ENCODE data around the gene PADI1.

The PADI1 gene

GRCh38 chr1:17198476-17199258, 6.3 kb upstream of the PADI1 start:
- DNase-seq, result no peak

GRCh38 chr1:17199267-17200044, 5.5 kb upstream of the PADI1 start:
- DNase-seq, result no peak

GRCh38 chr1:17200246-17200645, 4.7 kb upstream of the PADI1 start:
- no peak for DNase-seq

GRCh38 chr1:17200756-17201155, 4.2 kb upstream of the PADI1 start:
- DNase-seq, result no peak

GRCh38 chr1:17201201-17202021, 3.5 kb upstream of the PADI1 start:
- no peak for DNase-seq

- DNase-seq, result no peak
Measured at GRCh38 chr1:17205652-17206051, 724 bp downstream of the PADI1 start.

GRCh38 chr1:17206196-17206595, 1.3 kb downstream of the PADI1 start:
- no peak for DNase-seq

- DNase-seq, result no peak
Measured at GRCh38 chr1:17207046-17207445, 2.1 kb downstream of the PADI1 start.

- no peak for DNase-seq
Measured at GRCh38 chr1:17207540-17207939, 2.6 kb downstream of the PADI1 start.

- DNase-seq, result no peak
Measured at GRCh38 chr1:17207966-17208418, 3.1 kb downstream of the PADI1 start.

GRCh38 chr1:17208546-17208945, 3.6 kb downstream of the PADI1 start:
- DNase-seq, result no peak

GRCh38 chr1:17209430-17209829, 4.5 kb downstream of the PADI1 start:
- no peak for DNase-seq

GRCh38 chr1:17210176-17210575, 5.2 kb downstream of the PADI1 start:
- DNase-seq, result no peak

GRCh38 chr1:17211377-17211776, 6.4 kb downstream of the PADI1 start:
- DNase-seq, result no peak

- DNase-seq, result no peak
Measured at GRCh38 chr1:17212009-17212408, 7.1 kb downstream of the PADI1 start.

GRCh38 chr1:17212487-17213121, 7.7 kb downstream of the PADI1 start:
- DNase-seq, result peak; percentile 45

- DNase-seq, result no peak
Measured at GRCh38 chr1:17213148-17213781, 8.3 kb downstream of the PADI1 start.

GRCh38 chr1:17213782-17214148, 8.8 kb downstream of the PADI1 start:
- no peak for DNase-seq

GRCh38 chr1:17214876-17215544, 10.1 kb downstream of the PADI1 start:
- no peak for DNase-seq

- DNase-seq, result no peak
Measured at GRCh38 chr1:17215545-17215890, 10.6 kb downstream of the PADI1 start.

GRCh38 chr1:17216078-17216477, 11.2 kb downstream of the PADI1 start:
- DNase-seq, result no peak

- DNase-seq, result no peak
Measured at GRCh38 chr1:17217607-17218006, 12.7 kb downstream of the PADI1 start.

All from NCI-H510A (cell line).